Measurements from ENCODE around the gene PTPRG.
"Not testable (repeated sequence)": the region's sequence is repeated elsewhere in the genome, so short reads cannot be mapped to it uniquely, and the experiment has no call there.

Gene PTPRG

GRCh38 chr3:61804782-61805181 is 243.4 kb downstream of the PTPRG start:
- no peak for DNase-seq (ENCODE audit: low read depth)

GRCh38 chr3:61805510-61806080 is 244.2 kb downstream of the PTPRG start:
- DNase-seq (ENCODE audit: low read depth), result no peak

- DNase-seq (ENCODE audit: low read depth), result no peak
Measured at GRCh38 chr3:61806810-61807209, 245.4 kb downstream of the PTPRG start.

GRCh38 chr3:61807865-61808276 is 246.5 kb downstream of the PTPRG start:
- DNase-seq (ENCODE audit: low read depth), result no peak

GRCh38 chr3:61808526-61808925 is 247.2 kb downstream of the PTPRG start:
- DNase-seq (ENCODE audit: low read depth), result no peak

GRCh38 chr3:61808999-61809398 is 247.6 kb downstream of the PTPRG start:
- no peak for DNase-seq (ENCODE audit: low read depth)

- no peak for DNase-seq (ENCODE audit: low read depth)
Measured at GRCh38 chr3:61809879-61810278, 248.5 kb downstream of the PTPRG start.

- DNase-seq (ENCODE audit: low read depth), result no peak
Measured at GRCh38 chr3:61810953-61811497, 249.7 kb downstream of the PTPRG start.

- DNase-seq (ENCODE audit: low read depth), result no peak
Measured at GRCh38 chr3:61811652-61812051, 250.3 kb downstream of the PTPRG start.

- no peak for DNase-seq (ENCODE audit: low read depth)
Measured at GRCh38 chr3:61812085-61812484, 250.7 kb downstream of the PTPRG start.

GRCh38 chr3:61812517-61812916 is 251.1 kb downstream of the PTPRG start:
- no peak for DNase-seq (ENCODE audit: low read depth)

GRCh38 chr3:61813636-61814035 is 252.3 kb downstream of the PTPRG start:
- no peak for DNase-seq (ENCODE audit: low read depth)

- DNase-seq (ENCODE audit: low read depth), result no peak
Measured at GRCh38 chr3:61814674-61815073, 253.3 kb downstream of the PTPRG start.

GRCh38 chr3:61816304-61816703 is 254.9 kb downstream of the PTPRG start:
- DNase-seq (ENCODE audit: low read depth), result not testable (repeated sequence)

GRCh38 chr3:61819861-61820260 is 258.5 kb downstream of the PTPRG start:
- DNase-seq (ENCODE audit: low read depth), result no peak

GRCh38 chr3:61820306-61820992 is 259.1 kb downstream of the PTPRG start:
- DNase-seq (ENCODE audit: low read depth), result no peak

- no peak for DNase-seq (ENCODE audit: low read depth)
Measured at GRCh38 chr3:61821823-61822251, 260.5 kb downstream of the PTPRG start.

GRCh38 chr3:61822588-61822987 is 261.2 kb downstream of the PTPRG start:
- no peak for DNase-seq (ENCODE audit: low read depth)

- DNase-seq (ENCODE audit: low read depth), result no peak
Measured at GRCh38 chr3:61824553-61825135, 263.3 kb downstream of the PTPRG start.

- DNase-seq (ENCODE audit: low read depth), result no peak
Measured at GRCh38 chr3:61826161-61826560, 264.8 kb downstream of the PTPRG start.

GRCh38 chr3:61828184-61828874 is 267.0 kb downstream of the PTPRG start:
- no peak for DNase-seq (ENCODE audit: low read depth)

- no peak for DNase-seq (ENCODE audit: low read depth)
Measured at GRCh38 chr3:61828880-61829721, 267.7 kb downstream of the PTPRG start.

Measured in stimulated activated CD8-positive, alpha-beta memory T cell treated with anti-CD3 and anti-CD28 coated beads, Interleukin-7, amount 100 ng/mL, for 24 hours (primary cell).